ENCODE data around the gene GPR62. TPM values are rescaled to one million over a fixed set of nuclear protein-coding genes. Genes with fewer than 3 reads are reported as not detected.

GPR62 gene
- total RNA-seq, 2 donors from 2014 or later, result 0.41 to 0.97 TPM

DNA sequence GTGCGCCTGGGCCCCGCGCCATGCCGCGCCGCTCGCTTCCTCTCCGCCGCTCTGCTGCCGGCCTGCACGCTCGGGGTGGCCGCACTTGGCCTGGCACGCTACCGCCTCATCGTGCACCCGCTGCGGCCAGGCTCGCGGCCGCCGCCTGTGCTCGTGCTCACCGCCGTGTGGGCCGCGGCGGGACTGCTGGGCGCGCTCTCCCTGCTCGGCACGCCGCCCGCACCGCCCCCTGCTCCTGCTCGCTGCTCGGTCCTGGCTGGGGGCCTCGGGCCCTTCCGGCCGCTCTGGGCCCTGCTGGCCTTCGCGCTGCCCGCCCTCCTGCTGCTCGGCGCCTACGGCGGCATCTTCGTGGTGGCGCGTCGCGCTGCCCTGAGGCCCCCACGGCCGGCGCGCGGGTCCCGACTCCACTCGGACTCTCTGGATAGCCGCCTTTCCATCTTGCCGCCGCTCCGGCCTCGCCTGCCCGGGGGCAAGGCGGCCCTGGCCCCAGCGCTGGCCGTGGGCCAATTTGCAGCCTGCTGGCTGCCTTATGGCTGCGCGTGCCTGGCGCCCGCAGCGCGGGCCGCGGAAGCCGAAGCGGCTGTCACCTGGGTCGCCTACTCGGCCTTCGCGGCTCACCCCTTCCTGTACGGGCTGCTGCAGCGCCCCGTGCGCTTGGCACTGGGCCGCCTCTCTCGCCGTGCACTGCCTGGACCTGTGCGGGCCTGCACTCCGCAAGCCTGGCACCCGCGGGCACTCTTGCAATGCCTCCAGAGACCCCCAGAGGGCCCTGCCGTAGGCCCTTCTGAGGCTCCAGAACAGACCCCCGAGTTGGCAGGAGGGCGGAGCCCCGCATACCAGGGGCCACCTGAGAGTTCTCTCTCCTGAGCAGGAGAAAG is 951 bp downstream of the GPR62 start:
- intact Hi-C loops (cut with DNase I), result no loop called here
- H3K9me3 ChIP-seq, result no peaks in the 10 kb centered on the region
- H3K4me1 ChIP-seq (replicated peaks), result peaks cover 8% of the 10 kb centered on the region
- WGBS, result 3% methylated on average over 60 of the region's 97 CpGs
- TF ChIP-seq POLR2A (IDR thresholded peaks at IDR 0.05) (peak; percentile 23), CTCF (IDR thresholded peaks at IDR 0.05) (peak in 2 of 4 experiments; percentile 37 to 58), POLR2AphosphoS5 (IDR thresholded peaks at IDR 0.05) (no peak)
- peak overlapping the region; percentile 29 to 35 for H3K4me3 ChIP-seq
- H3K27ac ChIP-seq, result peak overlapping the region; percentile 69 to 73
- DNase-seq (ENCODE audit: low spot score), result peak; percentile 63
- H3K36me3 ChIP-seq, result no peaks in the 10 kb centered on the region
- no peaks in the 10 kb centered on the region for H3K27me3 ChIP-seq (replicated peaks; ENCODE audit: insufficient read depth)

- Histone ChIP-seq H3K9me3 (no peaks in the 10 kb centered on the region), H3K27ac (no peak overlapping the region), H3K27me3 (replicated peaks; ENCODE audit: insufficient read depth) (no peaks in the 10 kb centered on the region), H3K4me3 (no peak overlapping the region), H3K4me1 (replicated peaks) (peaks cover 8% of the 10 kb centered on the region), H3K36me3 (no peaks in the 10 kb centered on the region)
- WGBS, result 90% methylated on average over 15 of the region's 15 CpGs
- intact Hi-C loops (cut with DNase I), result no loop called here
- DNase-seq (ENCODE audit: low spot score), result no peak
- TF ChIP-seq POLR2A (IDR thresholded peaks at IDR 0.05) (no peak), CTCF (IDR thresholded peaks at IDR 0.05) (no peak), POLR2AphosphoS5 (IDR thresholded peaks at IDR 0.05) (no peak)
These were observed 2.5 kb downstream of the GPR62 start for GRCh38 chr3:51957520-51958205.

DNA sequence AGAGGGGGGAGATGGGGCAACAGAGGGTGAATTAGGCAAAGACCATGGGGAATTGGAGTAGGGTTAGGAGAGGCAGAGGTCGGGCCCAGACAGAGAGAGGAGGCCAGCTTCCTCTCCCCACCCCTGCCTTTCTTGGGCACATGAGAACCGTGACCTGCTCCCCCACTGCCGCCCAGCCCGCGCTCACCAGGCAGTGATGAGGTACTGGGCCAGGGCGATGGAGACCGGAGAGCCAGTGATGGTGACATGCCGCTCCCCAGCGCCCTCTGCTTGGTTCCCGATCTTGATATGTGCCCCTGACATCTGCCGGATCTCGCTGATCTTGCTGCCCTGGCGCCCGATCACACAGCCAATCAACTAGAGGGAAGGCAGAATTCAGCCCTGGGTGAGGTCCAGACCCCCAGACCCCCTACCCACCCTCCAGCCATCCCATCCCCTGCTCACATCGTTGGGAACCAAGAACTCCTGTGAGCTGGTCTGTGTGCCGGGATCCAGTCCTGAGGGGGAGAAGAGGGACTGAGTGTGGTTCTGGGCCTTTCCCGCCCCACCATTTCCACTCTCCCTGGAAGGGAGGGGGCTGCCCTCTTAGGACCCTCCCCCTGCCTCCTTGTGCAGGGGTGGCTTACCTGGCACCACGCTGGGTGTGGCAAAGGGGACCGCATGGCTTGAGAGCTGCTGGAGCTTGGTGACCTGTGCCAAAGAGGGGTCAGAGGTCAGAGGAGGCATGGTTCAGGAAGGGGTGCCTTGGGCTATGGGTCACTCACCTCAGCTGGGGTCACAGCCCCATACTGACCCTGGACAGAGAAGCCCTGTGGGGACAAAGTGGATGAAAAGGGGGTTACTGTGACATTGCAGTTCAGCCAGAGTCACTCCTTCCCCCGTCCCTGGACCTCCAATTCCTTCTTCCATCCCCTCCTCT is 3.7 kb downstream of the GPR62 start:
- intact Hi-C loops (cut with DNase I), result no loop called here
- 92% methylated on average over 20 of the region's 20 CpGs for WGBS
- Histone ChIP-seq H3K36me3 (no peaks in the 10 kb centered on the region), H3K4me1 (replicated peaks) (peaks cover 8% of the 10 kb centered on the region), H3K27me3 (replicated peaks; ENCODE audit: insufficient read depth) (no peaks in the 10 kb centered on the region), H3K27ac (no peak overlapping the region), H3K9me3 (no peaks in the 10 kb centered on the region), H3K4me3 (no peak overlapping the region)
- TF ChIP-seq POLR2AphosphoS5 (IDR thresholded peaks at IDR 0.05) (no peak), POLR2A (IDR thresholded peaks at IDR 0.05) (no peak), CTCF (IDR thresholded peaks at IDR 0.05) (no peak)
- no peak for DNase-seq (ENCODE audit: low spot score)

- Histone ChIP-seq H3K9me3 (no peaks in the 10 kb centered on the region), H3K4me1 (replicated peaks) (peaks cover 8% of the 10 kb centered on the region), H3K36me3 (no peaks in the 10 kb centered on the region), H3K27me3 (replicated peaks; ENCODE audit: insufficient read depth) (no peaks in the 10 kb centered on the region), H3K27ac (no peak overlapping the region), H3K4me3 (no peak overlapping the region)
- no peak for DNase-seq (ENCODE audit: low spot score)
- TF ChIP-seq CTCF (IDR thresholded peaks at IDR 0.05), result no peak
- TF ChIP-seq POLR2AphosphoS5 (IDR thresholded peaks at IDR 0.05), result no peak
- no peak for TF ChIP-seq POLR2A (IDR thresholded peaks at IDR 0.05)
- intact Hi-C loops (cut with DNase I), result no loop called here
- WGBS, result 95% methylated on average over 4 of the region's 7 CpGs
These were observed 4.5 kb downstream of the GPR62 start for GRCh38 chr3:51959651-51960050.

All from prostate gland (tissue), 2 donors.